IMR-90 (cell line): Measurements from ENCODE around the gene CMTM7. TPM values are rescaled to one million over a fixed set of nuclear protein-coding genes. Genes with fewer than 3 reads are reported as not detected.
A peak's percentile ranks its signal among the peaks of the same experiment; 100 is the strongest.

Experiments used
- ATAC-seq: fragments of 200-7000 bp; cut with Tn5 transposase; 2 replicates; pipeline ENCODE4 v1.9.1; 2020; ENCODE audit warnings: low read depth, mild to moderate bottlenecking, moderate library complexity
- BruUV-seq: library from RNA; stranded (reverse); fragments of 400-500 nt; replicated peaks from 2 replicates; lab custom pipeline; 2021; lab: Mats Ljungman, UMichigan
- CTCF ChIA-PET: fragments of 300-600 bp; formaldehyde crosslinking; extraction: SDS; loops from one replicate; lab custom pipeline; 2021; ENCODE audit warnings: antibody characterized with exemption; lab: Yijun Ruan, JAX
- POLR2A ChIA-PET: fragments of 300-600 bp; sonication (Branson Sonifier 250); formaldehyde crosslinking; loops from one replicate; lab custom pipeline; 2022; ENCODE audit warnings: antibody characterized with exemption; ENCODE audit not compliant: unreplicated experiment; lab: Charles Lee
- DNase-seq: peaks from one replicate; pipeline ENCODE4 v3.0.0; 2013
- H2AFZ ChIP-seq: replicated peaks from 2 replicates; pipeline ENCODE3; 2013; ENCODE audit warnings: low read length, mild to moderate bottlenecking; ENCODE audit not compliant: poor library complexity
- H2AK5ac ChIP-seq: 2 replicates; pipeline ENCODE4 v1.6.1; 2013; ENCODE audit warnings: low read depth, low read length, inconsistent platforms
- H2AK9ac ChIP-seq: replicated peaks from 2 replicates; pipeline ENCODE3; 2013; ENCODE audit warnings: mild to moderate bottlenecking, low read depth, low read length, moderate library complexity; ENCODE audit not compliant: poor library complexity
- H2BK120ac ChIP-seq: 2 replicates; pipeline ENCODE4 v1.6.1; 2013; ENCODE audit warnings: low read depth, low read length, inconsistent platforms
- H2BK15ac ChIP-seq: 3 replicates; pipeline ENCODE4 v1.6.1; 2013; ENCODE audit warnings: low read depth, low read length, inconsistent platforms
- H2BK20ac ChIP-seq: 2 replicates; pipeline ENCODE4 v1.6.1; 2013; ENCODE audit warnings: low read depth, mild to moderate bottlenecking, inconsistent platforms, low read length, moderate library complexity
- H2BK5ac ChIP-seq: 2 replicates; pipeline ENCODE4 v1.6.1; 2013; ENCODE audit warnings: mild to moderate bottlenecking, low read depth, low read length, inconsistent platforms; ENCODE audit not compliant: poor library complexity, severe bottlenecking
- H3K14ac ChIP-seq: replicated peaks from 2 replicates; pipeline ENCODE4 v1.6.1; 2013; ENCODE audit warnings: low read depth, low read length, inconsistent platforms
- H3K18ac ChIP-seq: 2 replicates; pipeline ENCODE4 v1.6.1; 2013; ENCODE audit warnings: low read depth, low read length, control low read depth
- H3K23ac ChIP-seq: 2 replicates; pipeline ENCODE4 v1.6.1; 2013; ENCODE audit warnings: low read depth, low read length, inconsistent platforms
- H3K27ac ChIP-seq: 2 replicates; pipeline ENCODE4 v1.5.1; 2013; ENCODE audit warnings: mild to moderate bottlenecking, control low read depth, low read length; ENCODE audit not compliant: insufficient read depth
- H3K27me3 ChIP-seq: 2 replicates; pipeline ENCODE4 v1.6.1; 2013; ENCODE audit warnings: low read length; ENCODE audit not compliant: control insufficient read depth, insufficient read depth
- H3K36me3 ChIP-seq: 2 replicates; pipeline ENCODE4 v1.6.1; 2013; ENCODE audit warnings: low read length, mixed read lengths; ENCODE audit not compliant: control insufficient read depth, insufficient read depth
- H3K4ac ChIP-seq: 2 replicates; pipeline ENCODE4 v1.6.1; 2013; ENCODE audit warnings: low read depth, low read length, inconsistent platforms
- H3K4me1 ChIP-seq: 2 replicates; pipeline ENCODE4 v1.6.1; 2013; ENCODE audit warnings: low read length, mixed read lengths; ENCODE audit not compliant: control insufficient read depth, insufficient read depth
- H3K4me2 ChIP-seq: 2 replicates; pipeline ENCODE4 v1.6.1; 2013; ENCODE audit warnings: low read depth, mild to moderate bottlenecking, control low read depth, low read length, moderate library complexity
- H3K4me3 ChIP-seq: 2 replicates; pipeline ENCODE4 v1.5.1; 2013; ENCODE audit warnings: low read depth, mild to moderate bottlenecking, control low read depth, low read length, moderate library complexity; ENCODE audit not compliant: insufficient read depth
- H3K56ac ChIP-seq: 2 replicates; pipeline ENCODE4 v1.6.1; 2013; ENCODE audit warnings: low read length, inconsistent platforms; ENCODE audit not compliant: insufficient read depth; ENCODE audit errors: extremely low read depth
- H3K79me1 ChIP-seq, 2 experiments: 2 replicates each; pipeline ENCODE4 v1.6.1; 2013; ENCODE audit warnings: low read length in 2 of 2, inconsistent platforms in 1 of 2, low read depth in 1 of 2
- H3K9ac ChIP-seq: 2 replicates; pipeline ENCODE4 v1.6.1; 2013; ENCODE audit warnings: low read depth, low read length, control low read depth
- H3K9me1 ChIP-seq: 2 replicates; pipeline ENCODE4 v1.6.1; 2013; ENCODE audit warnings: low read length, inconsistent platforms; ENCODE audit not compliant: insufficient read depth
- H3K9me3 ChIP-seq: 2 replicates; pipeline ENCODE4 v1.6.1; 2013; ENCODE audit warnings: low read length; ENCODE audit not compliant: control insufficient read depth, insufficient read depth
- H4K20me1 ChIP-seq: 2 replicates; pipeline ENCODE4 v1.6.1; 2013; ENCODE audit warnings: low read length, inconsistent platforms; ENCODE audit not compliant: insufficient read depth
- H4K5ac ChIP-seq: 2 replicates; pipeline ENCODE4 v1.6.1; 2013; ENCODE audit warnings: mild to moderate bottlenecking, low read depth, low read length, control low read depth
- H4K8ac ChIP-seq, 2 experiments: 2 replicates each; pipeline ENCODE4 v1.6.1; 2013; ENCODE audit warnings: low read depth in 2 of 2, low read length in 2 of 2, control low read depth in 1 of 2, inconsistent platforms in 1 of 2
- H4K91ac ChIP-seq: 2 replicates; pipeline ENCODE4 v1.6.1; 2013; ENCODE audit warnings: low read depth, low read length, inconsistent platforms; ENCODE audit not compliant: insufficient read depth
- BHLHE40 ChIP-seq: fragments of 150-350 bp; IDR thresholded peaks from 2 replicates; pipeline ENCODE4 v1.6.1; 2016; ENCODE audit warnings: mild to moderate bottlenecking, low read depth, low read length
- CEBPB ChIP-seq: IDR thresholded peaks from 2 replicates; pipeline ENCODE4 v1.6.1; 2012; ENCODE audit warnings: low read depth, low read length, improper control_type of control experiment
- CHD1 ChIP-seq: IDR thresholded peaks from 2 replicates; pipeline ENCODE4 v1.6.1; 2012; ENCODE audit warnings: low read depth, low read length, improper control_type of control experiment
- FOS ChIP-seq: fragments of 150-350 bp; IDR thresholded peaks from 2 replicates; pipeline ENCODE4 v1.6.1; 2016; ENCODE audit warnings: low read depth, low read length
- MAFK ChIP-seq: IDR thresholded peaks from 2 replicates; pipeline ENCODE4 v1.6.1; 2012; ENCODE audit warnings: low read depth, low read length, improper control_type of control experiment
- MAZ ChIP-seq: IDR thresholded peaks from 2 replicates; pipeline ENCODE4 v1.6.1; 2012; ENCODE audit warnings: low read depth, mild to moderate bottlenecking, low read length, improper control_type of control experiment, moderate library complexity, borderline replicate concordance
- MXI1 ChIP-seq: IDR thresholded peaks from 2 replicates; pipeline ENCODE4 v1.6.1; 2012; ENCODE audit warnings: low read depth, mild to moderate bottlenecking, low read length, moderate library complexity, borderline replicate concordance
- NFE2L2 ChIP-seq: fragments of 150-350 bp; IDR thresholded peaks from 2 replicates; pipeline ENCODE4 v1.6.1; 2016; ENCODE audit warnings: low read depth, mild to moderate bottlenecking, low read length
- POLR2A ChIP-seq: IDR thresholded peaks from 2 replicates; pipeline ENCODE4 v1.6.1; 2012; ENCODE audit warnings: mild to moderate bottlenecking, low read depth, low read length
- RAD21 ChIP-seq: IDR thresholded peaks from 2 replicates; pipeline ENCODE4 v1.6.1; 2012; ENCODE audit warnings: low read length, improper control_type of control experiment
- RCOR1 ChIP-seq: IDR thresholded peaks from 2 replicates; pipeline ENCODE4 v1.6.1; 2012; ENCODE audit warnings: mild to moderate bottlenecking, low read length, improper control_type of control experiment; ENCODE audit not compliant: insufficient replicate concordance
- RFX5 ChIP-seq: IDR thresholded peaks from 2 replicates; pipeline ENCODE4 v1.8.0; 2012; ENCODE audit warnings: low read depth, mild to moderate bottlenecking, low read length, moderate library complexity
- SMC3 ChIP-seq: fragments of 150-350 bp; IDR thresholded peaks from 2 replicates; pipeline ENCODE4 v1.6.1; 2016; ENCODE audit warnings: low read depth, mild to moderate bottlenecking, antibody characterized with exemption, low read length, moderate library complexity
- WGBS, 2 experiments: methylation state at CpG; one replicate each; pipeline versions ENCODE4 v1.1.5 to v1.1.7; 2013; ENCODE audit warnings: missing lambda C conversion rate in 2 of 2; ENCODE audit not compliant: insufficient read length in 1 of 2; ENCODE audit errors: extremely low coverage in 2 of 2; 5-methylcytosine and 5-hydroxymethylcytosine counted together
- dilution Hi-C: fragments of 300-500 bp; cut with HindIII; formaldehyde crosslinking; loops from one replicate; pipeline ENCODE4 v1.14.3; 2018; ENCODE audit warnings: low sequenced_read_pairs; ENCODE audit not compliant: unreplicated experiment
- in situ Hi-C: fragments of 300-500 bp; cut with MboI; formaldehyde crosslinking; loops from 3 replicates; pipeline ENCODE4 v1.14.3; 2019; ENCODE audit warnings: low sequenced_read_pairs, inconsistent platforms, mixed read lengths
- intact Hi-C: fragments of 100-400 bp; cut with micrococcal nuclease; formaldehyde crosslinking; loops from 2 replicates; pipeline ENCODE4 v1.10.0; 2022
- polyA plus RNA-seq, 3 experiments: library from polyadenylated mRNA; depleted of rRNA; stranded (reverse); fragments of >200 nt; gene quantifications; 2 replicates each; pipeline ENCODE4 v1.2.3, GENCODE V29; 2012; ENCODE audit warnings: low replicate concordance in 1 of 3
- total RNA-seq: library from RNA; depleted of rRNA; stranded (reverse); fragments of >200 nt; gene quantifications from 2 replicates; pipeline ENCODE4 v1.2.3, GENCODE V29; 2012
- TF ChIP-seq, protein P1 (sequence below): fragments of 150-350 bp; IDR thresholded peaks from 2 replicates; pipeline ENCODE4 v1.6.1; 2016; ENCODE audit warnings: low read depth, mild to moderate bottlenecking, low read length, moderate library complexity, borderline replicate concordance
- TF ChIP-seq, protein P2 (sequence below): conservative IDR thresholded peaks from 2 replicates; pipeline ENCODE4 v1.5.1; 2012; ENCODE audit warnings: mild to moderate bottlenecking, low read depth, low read length, improper control_type of control experiment

The CMTM7 gene
- total and polyA plus RNA-seq, 2 of the 4 experiments (the other 2 are of a cell fraction): 3.4 to 31.4 TPM

DNA sequence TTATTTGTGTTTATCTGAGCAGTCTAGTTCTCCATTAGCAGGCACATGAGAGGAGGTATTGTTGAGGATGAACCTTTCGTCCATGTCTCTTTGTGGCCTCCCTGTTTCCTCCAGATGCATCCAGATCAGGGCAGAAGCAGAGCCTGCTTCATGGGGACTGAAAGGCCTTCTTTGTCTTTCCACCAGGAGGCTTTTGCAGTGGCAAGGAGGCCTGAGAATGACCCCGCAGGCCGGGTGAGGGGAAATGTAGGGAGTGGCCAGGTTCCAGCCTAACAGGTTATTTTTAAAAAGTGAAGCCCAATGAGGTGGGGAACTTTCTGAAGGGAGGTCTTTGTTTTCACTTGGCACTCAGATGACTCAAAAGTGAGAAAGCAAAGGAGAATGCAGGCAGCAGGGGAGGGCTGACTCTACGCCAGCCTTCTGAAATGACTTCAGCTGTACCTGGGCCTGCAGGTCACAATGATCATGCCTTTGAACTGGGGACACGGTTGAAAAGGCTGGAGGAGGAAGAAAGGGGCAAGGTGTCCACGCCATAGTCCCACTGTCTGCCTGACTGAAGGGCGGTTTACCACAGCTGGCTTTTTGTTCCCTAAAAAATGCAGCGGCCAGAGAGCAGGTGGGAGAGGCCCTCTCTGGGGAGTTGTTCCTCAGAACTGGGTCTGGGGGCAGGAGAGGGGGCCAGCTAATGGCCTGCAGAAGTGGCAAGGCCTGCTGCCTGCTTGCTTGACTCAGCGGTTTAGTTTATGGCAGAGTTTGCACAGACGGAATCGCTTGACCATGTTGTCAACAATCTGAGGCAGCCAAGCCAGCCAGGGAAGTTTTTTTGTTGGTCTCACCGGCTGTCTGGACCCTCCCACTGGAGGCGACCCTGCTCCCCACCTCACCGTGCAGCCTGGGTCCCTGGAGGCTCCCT is 28.7 kb downstream of the CMTM7 start:
- CTCF ChIA-PET: interaction anchor here (0.6 kb wide), 1 partner anchor 38 kb away, joined by 4 read pairs; no protein-coding TSS in a partner anchor
- Histone ChIP-seq H2BK20ac (peak overlapping the region; percentile 73; the same call in 1 of the 2 replicates), H3K4me3 (no peak overlapping the region), H3K36me3 (no peaks in the 10 kb centered on the region), H3K9me1 (peaks cover 18% of the 10 kb centered on the region), H4K20me1 (peaks cover 13% of the 10 kb centered on the region; the same call in 1 of the 2 replicates), H3K4me2 (peak overlapping the region; percentile 16; the same call in 1 of the 2 replicates), H3K9me3 (no peaks in the 10 kb centered on the region), H3K9ac (no peak overlapping the region), H2BK120ac (peak overlapping the region; percentile 59), H3K18ac (peak overlapping the region; percentile 85), H3K79me1 (peaks cover 13 to 59% of the 10 kb centered on the region in 2 experiments; a peak in 3 of 4 replicates), H3K27me3 (no peaks in the 10 kb centered on the region), H3K14ac (peak overlapping the region; percentile 65), H3K27ac (no peak overlapping the region), H3K4ac (peak overlapping the region; percentile 58), H2AFZ (peak overlapping the region; percentile 46), H3K56ac (no peak overlapping the region), H2AK9ac (peak overlapping the region; percentile 71), H4K8ac (peak overlapping the region in 1 of 2 experiments; percentile 37; a peak in 2 of 4 replicates), H2AK5ac (peak overlapping the region; percentile 82; the same call in 1 of the 2 replicates), H3K4me1 (peaks cover 16% of the 10 kb centered on the region), H4K91ac (peak overlapping the region; percentile 53; the same call in 1 of the 2 replicates), H4K5ac (peak overlapping the region; percentile 48; the same call in 1 of the 2 replicates), H2BK15ac (peak overlapping the region; percentile 49; the same call in 2 of the 3 replicates), H2BK5ac (peak overlapping the region; percentile 53), H3K23ac (peak overlapping the region; percentile 59; the same call in 1 of the 2 replicates)
- dilution Hi-C loops: no loop called here
- POLR2A ChIA-PET: no interaction called here
- intact Hi-C loops: no loop called here
- DNase-seq: peak; percentile 62
- BruUV-seq: no TSS peak
- in situ Hi-C loops: no loop called here
- peak; percentile 45 for ATAC-seq
- WGBS, 2 experiments: 49% methylated on average over 7 of the region's 14 CpGs; no CpG with 5 or more reads in 1 of the 2 experiments
- TF ChIP-seq SMC3 (no peak), BHLHE40 (no peak), RFX5 (no peak), MAFK (no peak), RCOR1 (no peak), CHD1 (no peak), FOS (no peak), RAD21 (no peak), MAZ (no peak), NFE2L2 (no peak), CEBPB (no peak), POLR2A (no peak), MXI1 (no peak)
- TF ChIP-seq, protein P1, sequence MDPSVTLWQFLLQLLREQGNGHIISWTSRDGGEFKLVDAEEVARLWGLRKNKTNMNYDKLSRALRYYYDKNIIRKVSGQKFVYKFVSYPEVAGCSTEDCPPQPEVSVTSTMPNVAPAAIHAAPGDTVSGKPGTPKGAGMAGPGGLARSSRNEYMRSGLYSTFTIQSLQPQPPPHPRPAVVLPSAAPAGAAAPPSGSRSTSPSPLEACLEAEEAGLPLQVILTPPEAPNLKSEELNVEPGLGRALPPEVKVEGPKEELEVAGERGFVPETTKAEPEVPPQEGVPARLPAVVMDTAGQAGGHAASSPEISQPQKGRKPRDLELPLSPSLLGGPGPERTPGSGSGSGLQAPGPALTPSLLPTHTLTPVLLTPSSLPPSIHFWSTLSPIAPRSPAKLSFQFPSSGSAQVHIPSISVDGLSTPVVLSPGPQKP: no peak
- TF ChIP-seq, protein P2, sequence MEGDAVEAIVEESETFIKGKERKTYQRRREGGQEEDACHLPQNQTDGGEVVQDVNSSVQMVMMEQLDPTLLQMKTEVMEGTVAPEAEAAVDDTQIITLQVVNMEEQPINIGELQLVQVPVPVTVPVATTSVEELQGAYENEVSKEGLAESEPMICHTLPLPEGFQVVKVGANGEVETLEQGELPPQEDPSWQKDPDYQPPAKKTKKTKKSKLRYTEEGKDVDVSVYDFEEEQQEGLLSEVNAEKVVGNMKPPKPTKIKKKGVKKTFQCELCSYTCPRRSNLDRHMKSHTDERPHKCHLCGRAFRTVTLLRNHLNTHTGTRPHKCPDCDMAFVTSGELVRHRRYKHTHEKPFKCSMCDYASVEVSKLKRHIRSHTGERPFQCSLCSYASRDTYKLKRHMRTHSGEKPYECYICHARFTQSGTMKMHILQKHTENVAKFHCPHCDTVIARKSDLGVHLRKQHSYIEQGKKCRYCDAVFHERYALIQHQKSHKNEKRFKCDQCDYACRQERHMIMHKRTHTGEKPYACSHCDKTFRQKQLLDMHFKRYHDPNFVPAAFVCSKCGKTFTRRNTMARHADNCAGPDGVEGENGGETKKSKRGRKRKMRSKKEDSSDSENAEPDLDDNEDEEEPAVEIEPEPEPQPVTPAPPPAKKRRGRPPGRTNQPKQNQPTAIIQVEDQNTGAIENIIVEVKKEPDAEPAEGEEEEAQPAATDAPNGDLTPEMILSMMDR: no peak
